Cerebellar cortex (tissue), 1 donor: ENCODE results near the gene PLK5.
A peak's percentile ranks its signal among the peaks of the same experiment; 100 is the strongest.
"Not testable (repeated sequence)": the region's sequence is repeated elsewhere in the genome, so short reads cannot be mapped to it uniquely, and the experiment has no call there.

Experiments used
- DNase-seq: peaks from one replicate; pipeline ENCODE4 v3.0.0-alpha.2; 2015; ENCODE audit warnings: low spot score

Gene PLK5

GRCh38 chr19:1525343-1525742, 1.5 kb downstream of the PLK5 start:
- no peak for DNase-seq

- DNase-seq, result no peak
Measured at GRCh38 chr19:1526066-1526778, 2.3 kb downstream of the PLK5 start.

- DNase-seq, result no peak
Measured at GRCh38 chr19:1526979-1527649, 3.2 kb downstream of the PLK5 start.

GRCh38 chr19:1527650-1528309, 3.9 kb downstream of the PLK5 start:
- no peak for DNase-seq

GRCh38 chr19:1528596-1529429, 4.9 kb downstream of the PLK5 start:
- DNase-seq, result no peak

DNA sequence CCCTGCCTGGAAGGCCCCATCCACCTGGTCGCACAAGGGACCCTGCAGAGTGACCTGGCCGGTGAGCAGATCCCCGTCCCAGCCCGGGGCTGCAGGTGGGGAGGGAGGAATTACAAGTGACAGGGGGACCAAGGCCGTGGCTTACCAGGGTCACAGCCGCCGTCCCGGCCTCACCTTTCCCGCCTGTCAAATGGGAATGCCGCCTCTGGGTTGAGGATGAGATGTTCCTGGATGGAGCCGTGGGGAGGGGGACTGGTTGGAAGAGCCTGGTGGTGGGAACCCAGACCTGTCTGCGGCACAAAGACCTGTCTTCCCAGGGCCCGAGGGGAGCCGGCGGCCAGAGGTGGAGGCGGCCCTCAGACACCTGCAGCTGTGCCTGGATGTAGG, 5.5 kb downstream of the PLK5 start:
- DNase-seq, result no peak

DNA sequence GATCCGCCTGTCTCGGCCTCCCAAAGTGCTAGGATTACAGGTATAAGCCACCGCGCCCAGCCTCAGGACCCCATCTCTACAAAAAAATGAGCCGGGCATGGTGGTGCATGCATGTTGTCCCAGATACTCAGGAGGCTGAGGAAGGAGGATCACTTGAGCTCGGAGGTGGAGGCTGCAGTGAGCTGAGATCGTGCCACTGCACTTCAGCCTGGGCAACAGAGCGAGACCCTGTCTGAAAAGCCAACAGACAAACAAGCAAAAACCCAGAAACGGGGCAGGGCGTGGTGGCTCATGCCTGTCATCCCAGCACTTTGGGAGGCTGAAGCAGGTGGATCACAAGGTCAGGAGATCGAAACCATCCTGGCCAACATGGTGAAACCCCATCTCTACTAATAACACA, 7.0 kb downstream of the PLK5 start:
- not testable (repeated sequence) for DNase-seq

- DNase-seq, result no peak
Measured at GRCh38 chr19:1531587-1531986, 7.7 kb downstream of the PLK5 start.

DNA sequence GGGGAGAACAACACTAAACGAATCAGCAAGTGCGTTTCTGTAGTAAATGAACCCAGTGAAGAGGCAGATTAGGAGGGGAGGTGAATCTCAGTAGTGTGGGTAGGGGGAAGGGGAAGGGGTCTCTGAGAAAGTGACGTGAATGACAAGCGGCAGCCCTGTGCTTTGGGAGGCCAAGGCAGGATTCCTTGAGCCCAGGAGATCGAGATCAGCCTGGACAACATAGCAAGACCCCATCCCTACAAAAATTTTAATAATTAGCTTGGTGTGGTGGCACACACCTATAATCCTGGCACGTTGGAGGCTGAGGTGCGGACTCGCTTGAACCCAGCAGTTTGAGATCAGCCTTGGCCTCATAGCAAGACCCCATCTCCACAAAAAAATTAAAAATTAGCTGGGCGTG, 8.1 kb downstream of the PLK5 start:
- DNase-seq, result no peak

DNA sequence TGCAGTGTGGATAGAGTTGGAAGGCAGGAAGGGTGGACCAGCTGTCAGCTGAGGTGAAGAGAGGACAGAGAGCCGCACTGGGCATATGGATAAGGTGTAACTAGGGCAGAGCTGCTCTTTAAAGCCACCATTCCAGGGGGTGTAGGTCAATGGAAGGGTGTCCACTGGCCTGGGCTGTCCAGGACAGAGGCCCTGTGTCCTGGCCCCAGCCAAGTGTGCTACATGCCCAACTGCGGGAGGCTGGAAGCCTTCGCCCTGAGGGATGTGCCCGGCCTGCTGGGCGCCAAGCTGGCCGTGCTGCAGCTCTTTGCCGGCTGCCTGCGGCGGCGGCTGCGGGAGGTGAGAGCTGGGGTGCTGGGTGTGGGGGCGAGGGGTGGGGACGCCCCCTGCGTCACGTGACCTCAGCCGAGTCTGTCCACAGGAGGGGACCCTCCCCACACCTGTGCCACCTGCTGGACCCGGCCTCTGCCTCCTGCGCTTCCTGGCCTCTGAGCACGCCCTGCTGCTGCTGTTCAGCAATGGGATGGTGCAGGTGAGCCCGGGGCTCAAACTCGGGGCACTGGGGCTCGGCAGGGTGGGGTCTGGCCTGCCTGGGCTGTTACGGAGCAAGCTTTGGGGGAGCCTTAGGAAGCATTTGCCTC, 9.8 kb downstream of the PLK5 start:
- DNase-seq, result no peak

GRCh38 chr19:1534972-1535371, 11.1 kb downstream of the PLK5 start:
- no peak for DNase-seq

GRCh38 chr19:1535699-1536098, 11.8 kb downstream of the PLK5 start:
- not testable (repeated sequence) for DNase-seq

GRCh38 chr19:1538978-1539377, 15.1 kb downstream of the PLK5 start:
- DNase-seq, result no peak

- not testable (repeated sequence) for DNase-seq
Measured at GRCh38 chr19:1539749-1540148, 15.9 kb downstream of the PLK5 start.

DNA sequence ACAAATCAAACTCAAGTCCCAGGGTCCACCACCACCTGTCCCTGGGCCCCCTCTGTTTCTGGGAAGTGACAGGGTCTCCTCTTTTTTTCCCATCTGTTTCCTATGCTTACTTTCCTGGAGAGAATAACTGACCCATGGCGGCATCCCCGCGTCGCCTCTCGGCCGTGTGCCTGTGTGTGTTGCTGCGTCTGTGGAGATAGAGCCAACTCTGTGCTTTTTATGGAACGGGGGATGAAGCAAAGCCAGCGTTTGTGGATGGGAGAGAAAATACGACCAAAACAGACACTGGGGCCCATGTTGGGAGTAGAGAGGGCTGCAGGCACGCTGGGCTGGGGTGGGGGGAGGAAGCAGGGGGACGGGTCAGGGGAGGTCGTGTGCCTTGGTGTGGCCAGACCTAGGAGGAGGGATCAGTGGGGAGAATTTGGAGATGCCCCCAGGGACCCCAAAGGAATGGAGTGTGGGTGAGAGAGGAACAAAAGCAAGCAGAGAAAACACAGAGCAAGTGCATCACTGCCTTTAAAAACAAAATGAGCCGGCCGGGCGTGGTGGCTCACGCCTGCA, 16.6 kb downstream of the PLK5 start:
- DNase-seq, result peak; percentile 80

DNA sequence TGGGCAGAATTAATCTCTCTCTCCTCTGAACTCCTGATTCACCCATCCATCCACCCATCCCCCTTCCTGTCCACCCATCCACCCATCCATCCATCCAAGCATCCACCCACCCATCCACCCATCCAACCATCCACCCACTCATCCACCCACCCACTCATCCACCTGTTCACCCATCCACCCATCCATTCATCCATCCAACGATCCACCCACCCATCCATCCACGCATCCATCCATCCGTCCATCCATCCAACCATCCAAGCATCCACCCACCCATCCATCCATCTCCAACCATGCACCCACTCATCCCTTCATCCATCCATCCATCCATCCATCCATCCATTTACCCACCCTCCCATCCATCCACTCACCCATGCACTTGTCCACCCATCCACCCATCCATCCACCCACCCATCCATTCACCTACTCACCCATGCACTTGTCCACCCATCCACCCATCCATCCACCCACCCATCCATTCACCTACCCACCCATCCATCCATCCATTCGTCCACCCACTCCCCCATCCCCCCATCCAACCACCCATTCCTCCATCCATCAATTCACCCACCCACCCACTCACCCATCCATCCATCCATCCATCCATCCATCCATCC, 25.6 kb downstream of the PLK5 start:
- DNase-seq, result no peak

DNA sequence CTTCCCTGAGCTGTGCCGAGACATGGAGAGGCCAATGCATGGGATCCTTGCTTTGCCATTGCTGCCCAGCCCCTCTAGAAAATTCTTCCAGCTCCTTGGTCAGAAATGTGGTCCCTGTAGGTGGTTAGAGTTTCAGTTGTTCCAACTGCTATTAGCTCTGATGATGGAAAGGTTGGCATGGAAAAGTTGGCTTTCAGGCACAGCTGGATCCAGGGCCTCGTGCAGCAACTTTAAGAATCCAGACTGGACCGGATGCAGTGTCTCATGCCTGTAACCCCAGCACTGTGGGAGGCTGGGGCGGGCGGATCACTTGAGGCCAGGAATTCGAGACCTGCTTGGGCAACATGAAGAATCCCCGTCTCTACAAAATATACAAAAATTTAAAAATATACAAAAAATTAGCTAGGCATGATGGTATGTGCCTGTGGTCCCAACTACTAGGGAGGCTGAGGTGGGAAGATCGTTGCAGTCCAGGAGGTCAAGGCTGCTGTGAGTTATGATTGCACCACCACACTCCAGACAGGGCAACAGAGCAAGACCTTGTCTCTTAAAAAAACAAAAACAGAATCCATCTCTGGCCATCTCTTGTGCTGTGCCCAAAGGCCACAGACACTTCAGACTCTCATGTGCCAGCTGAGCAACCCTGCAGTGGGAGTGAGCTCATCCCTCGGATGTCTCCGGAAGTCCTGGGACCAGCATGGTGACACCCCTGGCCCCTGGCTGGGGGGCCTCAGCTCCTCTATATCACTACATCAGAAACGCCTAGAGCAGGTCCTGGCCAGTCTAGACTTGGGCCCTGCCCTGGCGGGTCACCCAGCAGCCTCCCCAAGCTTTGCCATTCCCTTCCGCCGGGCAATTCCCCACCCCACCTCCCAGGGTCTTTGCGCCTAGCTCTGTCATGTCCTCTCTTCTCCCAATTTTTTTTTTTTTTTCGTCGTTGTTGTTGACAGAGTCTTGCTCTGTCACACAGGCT, 27.5 kb downstream of the PLK5 start:
- DNase-seq, result no peak

- no peak for DNase-seq
Measured at GRCh38 chr19:1553415-1553814, 29.5 kb downstream of the PLK5 start.

DNA sequence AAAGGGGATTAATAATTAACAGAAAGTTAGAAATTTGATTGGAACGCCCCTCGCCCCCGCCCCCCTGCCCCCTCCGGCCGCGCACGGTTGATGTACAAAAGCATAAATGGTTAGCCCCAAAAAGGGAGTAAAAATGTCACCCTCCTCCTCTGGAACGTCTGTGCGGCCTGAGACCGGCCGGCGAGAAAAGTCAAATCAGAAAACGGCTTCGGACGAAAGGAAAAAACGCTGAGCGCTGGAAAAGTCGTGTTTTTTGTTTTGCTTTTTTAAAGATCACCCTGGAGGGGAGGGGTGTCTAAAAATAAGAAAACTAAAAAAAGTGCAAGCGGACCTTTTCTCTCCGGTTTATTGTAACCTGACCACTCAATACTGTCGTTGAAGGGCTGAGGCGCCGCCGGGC, 31.1 kb downstream of the PLK5 start:
- no peak for DNase-seq
